Vein endothelial cell (primary cell): Measurements from ENCODE around the gene WDR77. TPM values are rescaled to one million over a fixed set of nuclear protein-coding genes. Genes with fewer than 3 reads are reported as not detected.

Experiments
- small RNA-seq: library from RNA; depleted of rRNA; stranded (forward); fragments of <200 nt; gene quantifications from one replicate; pipeline ENCODE3, GENCODE V24; 2012
- total RNA-seq: library from RNA; depleted of rRNA; stranded (reverse); fragments of >200 nt; gene quantifications from 2 replicates; pipeline ENCODE4 v1.2.3, GENCODE V29; 2012

The WDR77 gene
- 48.0 and 62.2 TPM in 2 replicates for total RNA-seq

GRCh38 chr1:111448918-111449702, at the start of gene WDR77, which contains the start of gene ATP5PB:
WDR77 (minus strand) TSS chr1:111449256; CDS start chr1:111449169, 87 bp downstream.
ATP5PB (plus strand) TSS chr1:111449464; CDS start chr1:111449542, 78 bp downstream.

Small RNA genes lying within 50 kb of the gene (small RNA-seq; reads per million reads assigned to genes)
- not detected for gene RF00019
- gene RNU6-792P, result not detected

Other genes starting within 250 kb of the WDR77 start
- gene DENND2D, start 248.6 kb downstream of the WDR77 start, total RNA-seq, result 0.76 and 0.98 TPM in 2 replicates
- not detected in 2 replicates for gene CHI3L2, start 221.5 kb downstream of the WDR77 start, total RNA-seq
- gene CHIA, start 158.4 kb downstream of the WDR77 start, total RNA-seq, result not detected in 2 replicates
- gene OVGP1, start 21.5 kb downstream of the WDR77 start, total RNA-seq, result 0.33 and 1.1 TPM in 2 replicates
- 252 and 295 TPM in 2 replicates for gene ATP5PB, start 208 bp upstream of the WDR77 start, total RNA-seq
- 0.29 TPM in 1 of 2 replicates, not detected in the other for gene C1orf162, start 24.7 kb upstream of the WDR77 start, total RNA-seq
- under 0.01 and 0.19 TPM in 2 replicates for gene ADORA3, start 54.4 kb upstream of the WDR77 start, total RNA-seq
- gene TMIGD3, start 54.4 kb upstream of the WDR77 start, total RNA-seq, result 0.33 and 0.38 TPM in 2 replicates
- gene RAP1A, start 170.5 kb upstream of the WDR77 start, total RNA-seq, result 20.6 and 26.6 TPM in 2 replicates